HEK293 (cell line): ENCODE results near the gene OR4F6.

Experiments used
- CTCF ChIA-PET: fragments of 350-600 bp; formaldehyde crosslinking; extraction: SDS; loops from one replicate; lab custom pipeline; 2021; ENCODE audit warnings: antibody characterized with exemption; lab: Yijun Ruan, JAX
- POLR2A ChIA-PET: fragments of 300-600 bp; formaldehyde crosslinking; extraction: SDS; loops from one replicate; lab custom pipeline; 2020; ENCODE audit warnings: antibody characterized with exemption, inconsistent platforms; lab: Yijun Ruan, JAX
- H3K27ac ChIP-seq: fragments of 200-500 bp; sonication (Bioruptor generic); 2 replicates; pipeline ENCODE4 v1.5.1; 2014; ENCODE audit warnings: low read depth, low read length, control low read depth, inconsistent platforms; ENCODE audit errors: extremely low read depth
- H3K36me3 ChIP-seq, 2 experiments: fragments of 200-500 bp in 1 of 2; sonication (Bioruptor generic) in 1 of 2; 1 replicate in 1 of 2; 2 replicates in 1 of 2; pipeline ENCODE4 v1.5.1; 2014 to 2017; ENCODE audit warnings: inconsistent platforms in 2 of 2, low read length in 2 of 2; ENCODE audit not compliant: control insufficient read depth in 2 of 2, insufficient read depth in 1 of 2
- H3K4me1 ChIP-seq: fragments of 200-500 bp; sonication (Bioruptor generic); 2 replicates; pipeline ENCODE4 v1.5.1; 2014; ENCODE audit warnings: mild to moderate bottlenecking, low read length, inconsistent platforms; ENCODE audit not compliant: control insufficient read depth, insufficient read depth
- H3K4me3 ChIP-seq: 2 replicates; pipeline ENCODE4 v1.5.1; 2011; ENCODE audit warnings: low read depth, mild to moderate bottlenecking, control low read depth, low read length, moderate library complexity
- H3K9me3 ChIP-seq: fragments of 200-500 bp; sonication (Bioruptor generic); 2 replicates; pipeline ENCODE4 v1.5.1; 2014; ENCODE audit warnings: low read depth, low read length, inconsistent platforms; ENCODE audit not compliant: control insufficient read depth, insufficient read depth
- FEZF1 ChIP-seq: fragments of 450-650 bp; formaldehyde crosslinking; IDR thresholded peaks from 2 replicates; pipeline ENCODE4 v1.5.1; 2016; ENCODE audit warnings: missing biosample characterization, missing genetic modification characterization
- GFI1B ChIP-seq: fragments of 450-650 bp; formaldehyde crosslinking; IDR thresholded peaks from 2 replicates; pipeline ENCODE4 v1.5.1; 2016; ENCODE audit warnings: missing biosample characterization, missing genetic modification characterization
- SP7 ChIP-seq: fragments of 450-650 bp; formaldehyde crosslinking; IDR thresholded peaks from 2 replicates; pipeline ENCODE4 v1.5.1; 2016; ENCODE audit warnings: missing biosample characterization, missing genetic modification characterization
- ZBTB21 ChIP-seq: fragments of 450-650 bp; formaldehyde crosslinking; IDR thresholded peaks from 2 replicates; pipeline ENCODE4 v1.5.1; 2017; ENCODE audit warnings: missing biosample characterization, missing genetic modification characterization
- ZFP41 ChIP-seq: fragments of 450-650 bp; formaldehyde crosslinking; IDR thresholded peaks from 2 replicates; pipeline ENCODE4 v1.5.1; 2016; ENCODE audit warnings: missing biosample characterization, missing genetic modification characterization, borderline replicate concordance
- ZFP69B ChIP-seq: fragments of 450-650 bp; formaldehyde crosslinking; IDR thresholded peaks from 2 replicates; pipeline ENCODE4 v1.5.1; 2016; ENCODE audit warnings: missing biosample characterization, missing genetic modification characterization
- ZNF248 ChIP-seq: fragments of 450-650 bp; formaldehyde crosslinking; IDR thresholded peaks from 2 replicates; pipeline ENCODE4 v1.5.1; 2017; ENCODE audit warnings: missing biosample characterization, missing genetic modification characterization
- ZNF366 ChIP-seq: fragments of 450-650 bp; formaldehyde crosslinking; conservative IDR thresholded peaks from 2 replicates; pipeline ENCODE4 v1.5.1; 2016; ENCODE audit warnings: missing biosample characterization, missing genetic modification characterization
- ZNF394 ChIP-seq: fragments of 450-650 bp; formaldehyde crosslinking; IDR thresholded peaks from 2 replicates; pipeline ENCODE4 v1.5.1; 2016; ENCODE audit warnings: missing biosample characterization, missing genetic modification characterization, mild to moderate bottlenecking, moderate library complexity, borderline replicate concordance
- ZNF843 ChIP-seq: fragments of 450-650 bp; formaldehyde crosslinking; IDR thresholded peaks from 2 replicates; pipeline ENCODE4 v1.5.1; 2016; ENCODE audit warnings: missing biosample characterization, missing genetic modification characterization
- ZSCAN16 ChIP-seq: fragments of 450-650 bp; formaldehyde crosslinking; IDR thresholded peaks from 2 replicates; pipeline ENCODE4 v1.5.1; 2016; ENCODE audit warnings: missing biosample characterization, missing genetic modification characterization
- TF ChIP-seq, protein P1 (sequence below): fragments of 450-650 bp; formaldehyde crosslinking; IDR thresholded peaks from 2 replicates; pipeline ENCODE4 v1.5.1; 2016; ENCODE audit warnings: missing biosample characterization, missing genetic modification characterization
- TF ChIP-seq, protein P2 (sequence below): fragments of 450-650 bp; formaldehyde crosslinking; IDR thresholded peaks from 2 replicates; pipeline ENCODE4 v1.5.1; 2016; ENCODE audit warnings: missing biosample characterization, missing genetic modification characterization
- TF ChIP-seq, protein P3 (sequence below): fragments of 450-650 bp; formaldehyde crosslinking; IDR thresholded peaks from 2 replicates; pipeline ENCODE4 v1.5.1; 2016; ENCODE audit warnings: missing biosample characterization, missing genetic modification characterization, borderline replicate concordance
- TF ChIP-seq, protein P4 (sequence below): fragments of 450-650 bp; formaldehyde crosslinking; IDR thresholded peaks from 2 replicates; pipeline ENCODE4 v1.5.1; 2016; ENCODE audit warnings: missing biosample characterization, missing genetic modification characterization
- TF ChIP-seq, protein P5 (sequence below): fragments of 450-650 bp; formaldehyde crosslinking; IDR thresholded peaks from 2 replicates; pipeline ENCODE4 v1.5.1; 2016; ENCODE audit warnings: missing biosample characterization, missing genetic modification characterization
- TF ChIP-seq, protein P6 (sequence below): fragments of 450-650 bp; formaldehyde crosslinking; conservative IDR thresholded peaks from 2 replicates; pipeline ENCODE4 v1.5.1; 2016; ENCODE audit warnings: low read depth, missing biosample characterization, missing genetic modification characterization
- TF ChIP-seq, protein P7 (sequence below): fragments of 450-650 bp; formaldehyde crosslinking; IDR thresholded peaks from 2 replicates; pipeline ENCODE4 v1.5.1; 2016; ENCODE audit warnings: missing biosample characterization, missing genetic modification characterization

The OR4F6 gene

DNA sequence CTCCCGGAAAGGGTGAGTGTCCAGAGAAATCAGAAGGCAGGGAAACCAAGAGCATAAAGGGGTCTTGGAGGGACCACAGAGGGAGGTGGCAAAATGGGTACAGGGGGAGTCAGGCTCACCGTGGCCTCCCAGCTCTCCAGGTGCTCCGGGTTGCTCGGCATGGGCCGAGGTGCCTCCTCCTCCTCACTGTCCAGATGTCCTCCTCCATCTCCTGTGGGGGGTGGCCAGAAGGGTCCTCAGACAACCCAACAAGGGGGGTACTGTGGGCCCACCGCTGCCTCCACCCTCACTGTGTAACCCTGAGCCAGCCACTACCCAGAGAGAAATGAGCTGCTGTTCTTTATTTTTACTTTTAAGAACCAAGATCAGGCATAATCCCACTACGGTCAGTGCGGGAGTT lies 30.4 kb upstream of the OR4F6 start (continued):
- TF ChIP-seq, protein P1, sequence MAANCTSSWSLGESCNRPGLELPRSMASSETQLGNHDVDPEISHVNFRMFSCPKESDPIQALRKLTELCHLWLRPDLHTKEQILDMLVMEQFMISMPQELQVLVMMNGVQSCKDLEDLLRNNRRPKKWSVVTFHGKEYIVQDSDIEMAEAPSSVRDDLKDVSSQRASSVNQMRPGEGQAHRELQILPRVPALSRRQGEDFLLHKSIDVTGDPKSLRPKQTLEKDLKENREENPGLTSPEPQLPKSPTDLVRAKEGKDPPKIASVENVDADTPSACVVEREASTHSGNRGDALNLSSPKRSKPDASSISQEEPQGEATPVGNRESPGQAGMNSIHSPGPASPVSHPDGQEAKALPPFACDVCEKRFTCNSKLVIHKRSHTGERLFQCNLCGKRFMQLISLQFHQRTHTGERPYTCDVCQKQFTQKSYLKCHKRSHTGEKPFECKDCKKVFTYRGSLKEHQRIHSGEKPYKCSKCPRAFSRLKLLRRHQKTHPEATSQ (tag by site-specific recombination): no peak

DNA sequence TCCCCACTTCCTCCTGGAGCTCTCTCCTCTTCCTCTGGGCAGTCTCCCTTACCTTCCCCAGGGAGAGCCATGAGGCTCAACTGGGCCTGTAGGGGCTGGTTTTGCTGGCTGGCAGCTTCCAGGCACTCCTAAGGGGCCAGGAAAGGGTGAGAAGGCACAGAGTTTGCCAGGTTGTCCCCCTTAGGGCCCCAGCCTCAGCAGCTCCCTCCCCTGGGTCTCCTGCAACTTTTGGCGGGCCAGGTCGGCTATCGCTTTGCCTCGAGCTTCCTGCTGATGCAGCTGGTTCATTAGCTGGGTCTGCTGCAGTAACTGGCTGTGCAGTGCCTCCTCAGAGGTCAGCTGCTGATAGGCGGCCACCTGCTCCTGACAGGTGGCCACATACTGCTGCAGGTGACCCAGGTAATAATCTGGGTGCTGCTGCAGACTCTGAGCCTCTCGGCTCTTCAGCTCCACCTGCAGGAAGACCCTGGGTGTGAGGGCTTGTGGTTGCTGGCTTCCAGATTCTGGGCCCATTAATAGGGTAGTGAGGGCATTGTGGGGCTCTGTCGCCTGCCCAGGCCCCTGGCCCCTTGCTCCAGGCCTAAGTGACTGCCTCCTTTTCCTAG lies 29.7 kb upstream of the OR4F6 start:
- CTCF ChIA-PET: interaction anchor here (1.1 kb wide), 2 partner anchors 24 to 287 kb away, joined by 3 to 11 read pairs; no protein-coding TSS in a partner anchor
- Histone ChIP-seq H3K4me1 (no peaks in the 10 kb centered on the region), H3K27ac (no peak overlapping the region), H3K36me3 (peaks cover 0 to 21% of the 10 kb centered on the region in 2 experiments; a peak in 2 of 3 replicates), H3K4me3 (no peak overlapping the region), H3K9me3 (no peaks in the 10 kb centered on the region)
- TF ChIP-seq, protein P2, sequence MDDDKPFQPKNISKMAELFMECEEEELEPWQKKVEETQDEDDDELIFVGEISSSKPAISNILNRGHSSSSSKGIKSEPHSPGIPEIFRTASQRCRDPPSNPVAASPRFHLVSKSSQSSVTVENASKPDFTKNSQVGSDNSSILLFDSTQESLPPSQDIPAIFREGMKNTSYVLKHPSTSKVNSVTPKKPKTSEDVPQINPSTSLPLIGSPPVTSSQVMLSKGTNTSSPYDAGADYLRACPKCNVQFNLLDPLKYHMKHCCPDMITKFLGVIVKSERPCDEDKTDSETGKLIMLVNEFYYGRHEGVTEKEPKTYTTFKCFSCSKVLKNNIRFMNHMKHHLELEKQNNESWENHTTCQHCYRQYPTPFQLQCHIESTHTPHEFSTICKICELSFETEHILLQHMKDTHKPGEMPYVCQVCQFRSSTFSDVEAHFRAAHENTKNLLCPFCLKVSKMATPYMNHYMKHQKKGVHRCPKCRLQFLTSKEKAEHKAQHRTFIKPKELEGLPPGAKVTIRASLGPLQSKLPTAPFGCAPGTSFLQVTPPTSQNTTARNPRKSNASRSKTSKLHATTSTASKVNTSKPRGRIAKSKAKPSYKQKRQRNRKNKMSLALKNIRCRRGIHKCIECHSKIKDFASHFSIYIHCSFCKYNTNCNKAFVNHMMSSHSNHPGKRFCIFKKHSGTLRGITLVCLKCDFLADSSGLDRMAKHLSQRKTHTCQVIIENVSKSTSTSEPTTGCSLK (tag by site-specific recombination): no peak
- TF ChIP-seq SP7 (no peak), ZBTB21 (no peak), ZNF248 (no peak), ZNF366 (tag by site-specific recombination) (no peak), ZNF843 (tag by site-specific recombination) (no peak), ZNF394 (tag by site-specific recombination) (no peak), ZFP41 (tag by site-specific recombination) (no peak), GFI1B (tag by site-specific recombination) (no peak), ZFP69B (tag by site-specific recombination) (no peak), FEZF1 (no peak), ZSCAN16 (tag by site-specific recombination) (no peak)
- TF ChIP-seq, protein P3, sequence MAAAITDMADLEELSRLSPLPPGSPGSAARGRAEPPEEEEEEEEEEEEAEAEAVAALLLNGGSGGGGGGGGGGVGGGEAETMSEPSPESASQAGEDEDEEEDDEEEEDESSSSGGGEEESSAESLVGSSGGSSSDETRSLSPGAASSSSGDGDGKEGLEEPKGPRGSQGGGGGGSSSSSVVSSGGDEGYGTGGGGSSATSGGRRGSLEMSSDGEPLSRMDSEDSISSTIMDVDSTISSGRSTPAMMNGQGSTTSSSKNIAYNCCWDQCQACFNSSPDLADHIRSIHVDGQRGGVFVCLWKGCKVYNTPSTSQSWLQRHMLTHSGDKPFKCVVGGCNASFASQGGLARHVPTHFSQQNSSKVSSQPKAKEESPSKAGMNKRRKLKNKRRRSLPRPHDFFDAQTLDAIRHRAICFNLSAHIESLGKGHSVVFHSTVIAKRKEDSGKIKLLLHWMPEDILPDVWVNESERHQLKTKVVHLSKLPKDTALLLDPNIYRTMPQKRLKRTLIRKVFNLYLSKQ (tag by site-specific recombination): no peak
- TF ChIP-seq, protein P4, sequence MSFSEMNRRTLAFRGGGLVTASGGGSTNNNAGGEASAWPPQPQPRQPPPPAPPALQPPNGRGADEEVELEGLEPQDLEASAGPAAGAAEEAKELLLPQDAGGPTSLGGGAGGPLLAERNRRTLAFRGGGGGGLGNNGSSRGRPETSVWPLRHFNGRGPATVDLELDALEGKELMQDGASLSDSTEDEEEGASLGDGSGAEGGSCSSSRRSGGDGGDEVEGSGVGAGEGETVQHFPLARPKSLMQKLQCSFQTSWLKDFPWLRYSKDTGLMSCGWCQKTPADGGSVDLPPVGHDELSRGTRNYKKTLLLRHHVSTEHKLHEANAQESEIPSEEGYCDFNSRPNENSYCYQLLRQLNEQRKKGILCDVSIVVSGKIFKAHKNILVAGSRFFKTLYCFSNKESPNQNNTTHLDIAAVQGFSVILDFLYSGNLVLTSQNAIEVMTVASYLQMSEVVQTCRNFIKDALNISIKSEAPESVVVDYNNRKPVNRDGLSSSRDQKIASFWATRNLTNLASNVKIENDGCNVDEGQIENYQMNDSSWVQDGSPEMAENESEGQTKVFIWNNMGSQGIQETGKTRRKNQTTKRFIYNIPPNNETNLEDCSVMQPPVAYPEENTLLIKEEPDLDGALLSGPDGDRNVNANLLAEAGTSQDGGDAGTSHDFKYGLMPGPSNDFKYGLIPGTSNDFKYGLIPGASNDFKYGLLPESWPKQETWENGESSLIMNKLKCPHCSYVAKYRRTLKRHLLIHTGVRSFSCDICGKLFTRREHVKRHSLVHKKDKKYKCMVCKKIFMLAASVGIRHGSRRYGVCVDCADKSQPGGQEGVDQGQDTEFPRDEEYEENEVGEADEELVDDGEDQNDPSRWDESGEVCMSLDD: no peak
- TF ChIP-seq, protein P5, sequence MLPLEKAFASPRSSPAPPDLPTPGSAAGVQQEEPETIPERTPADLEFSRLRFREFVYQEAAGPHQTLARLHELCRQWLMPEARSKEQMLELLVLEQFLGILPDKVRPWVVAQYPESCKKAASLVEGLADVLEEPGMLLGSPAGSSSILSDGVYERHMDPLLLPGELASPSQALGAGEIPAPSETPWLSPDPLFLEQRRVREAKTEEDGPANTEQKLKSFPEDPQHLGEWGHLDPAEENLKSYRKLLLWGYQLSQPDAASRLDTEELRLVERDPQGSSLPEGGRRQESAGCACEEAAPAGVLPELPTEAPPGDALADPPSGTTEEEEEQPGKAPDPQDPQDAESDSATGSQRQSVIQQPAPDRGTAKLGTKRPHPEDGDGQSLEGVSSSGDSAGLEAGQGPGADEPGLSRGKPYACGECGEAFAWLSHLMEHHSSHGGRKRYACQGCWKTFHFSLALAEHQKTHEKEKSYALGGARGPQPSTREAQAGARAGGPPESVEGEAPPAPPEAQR (tag by site-specific recombination): no peak
- TF ChIP-seq, protein P6, sequence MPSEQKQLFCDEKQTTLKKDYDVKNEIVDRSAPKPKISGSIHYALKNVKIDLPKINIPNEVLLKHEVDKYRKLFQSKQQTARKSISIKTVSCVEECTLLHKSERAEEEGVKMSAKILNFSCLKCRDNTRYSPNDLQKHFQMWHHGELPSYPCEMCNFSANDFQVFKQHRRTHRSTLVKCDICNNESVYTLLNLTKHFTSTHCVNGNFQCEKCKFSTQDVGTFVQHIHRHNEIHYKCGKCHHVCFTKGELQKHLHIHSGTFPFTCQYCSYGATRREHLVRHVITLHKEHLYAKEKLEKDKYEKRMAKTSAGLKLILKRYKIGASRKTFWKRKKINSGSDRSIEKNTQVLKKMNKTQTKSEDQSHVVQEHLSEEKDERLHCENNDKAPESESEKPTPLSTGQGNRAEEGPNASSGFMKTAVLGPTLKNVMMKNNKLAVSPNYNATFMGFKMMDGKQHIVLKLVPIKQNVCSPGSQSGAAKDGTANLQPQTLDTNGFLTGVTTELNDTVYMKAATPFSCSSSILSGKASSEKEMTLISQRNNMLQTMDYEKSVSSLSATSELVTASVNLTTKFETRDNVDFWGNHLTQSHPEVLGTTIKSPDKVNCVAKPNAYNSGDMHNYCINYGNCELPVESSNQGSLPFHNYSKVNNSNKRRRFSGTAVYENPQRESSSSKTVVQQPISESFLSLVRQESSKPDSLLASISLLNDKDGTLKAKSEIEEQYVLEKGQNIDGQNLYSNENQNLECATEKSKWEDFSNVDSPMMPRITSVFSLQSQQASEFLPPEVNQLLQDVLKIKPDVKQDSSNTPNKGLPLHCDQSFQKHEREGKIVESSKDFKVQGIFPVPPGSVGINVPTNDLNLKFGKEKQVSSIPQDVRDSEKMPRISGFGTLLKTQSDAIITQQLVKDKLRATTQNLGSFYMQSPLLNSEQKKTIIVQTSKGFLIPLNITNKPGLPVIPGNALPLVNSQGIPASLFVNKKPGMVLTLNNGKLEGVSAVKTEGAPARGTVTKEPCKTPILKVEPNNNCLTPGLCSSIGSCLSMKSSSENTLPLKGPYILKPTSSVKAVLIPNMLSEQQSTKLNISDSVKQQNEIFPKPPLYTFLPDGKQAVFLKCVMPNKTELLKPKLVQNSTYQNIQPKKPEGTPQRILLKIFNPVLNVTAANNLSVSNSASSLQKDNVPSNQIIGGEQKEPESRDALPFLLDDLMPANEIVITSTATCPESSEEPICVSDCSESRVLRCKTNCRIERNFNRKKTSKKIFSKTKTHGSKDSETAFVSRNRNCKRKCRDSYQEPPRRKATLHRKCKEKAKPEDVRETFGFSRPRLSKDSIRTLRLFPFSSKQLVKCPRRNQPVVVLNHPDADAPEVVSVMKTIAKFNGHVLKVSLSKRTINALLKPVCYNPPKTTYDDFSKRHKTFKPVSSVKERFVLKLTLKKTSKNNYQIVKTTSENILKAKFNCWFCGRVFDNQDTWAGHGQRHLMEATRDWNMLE (tag by site-specific recombination): no peak
- TF ChIP-seq, protein P7, sequence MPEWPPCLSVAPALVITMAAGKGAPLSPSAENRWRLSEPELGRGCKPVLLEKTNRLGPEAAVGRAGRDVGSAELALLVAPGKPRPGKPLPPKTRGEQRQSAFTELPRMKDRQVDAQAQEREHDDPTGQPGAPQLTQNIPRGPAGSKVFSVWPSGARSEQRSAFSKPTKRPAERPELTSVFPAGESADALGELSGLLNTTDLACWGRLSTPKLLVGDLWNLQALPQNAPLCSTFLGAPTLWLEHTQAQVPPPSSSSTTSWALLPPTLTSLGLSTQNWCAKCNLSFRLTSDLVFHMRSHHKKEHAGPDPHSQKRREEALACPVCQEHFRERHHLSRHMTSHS (tag by site-specific recombination): no peak
- POLR2A ChIA-PET: interaction anchor here (2.4 kb wide), 1 partner anchor 287 kb away, joined by 45 read pairs; no protein-coding TSS in a partner anchor
